ENCODE measurements around the gene AEBP2. TPM values are rescaled to one million over a fixed set of nuclear protein-coding genes. Genes with fewer than 3 reads are reported as not detected.

The AEBP2 gene
- total RNA-seq, 1 donor, result 23.7 TPM

DNA sequence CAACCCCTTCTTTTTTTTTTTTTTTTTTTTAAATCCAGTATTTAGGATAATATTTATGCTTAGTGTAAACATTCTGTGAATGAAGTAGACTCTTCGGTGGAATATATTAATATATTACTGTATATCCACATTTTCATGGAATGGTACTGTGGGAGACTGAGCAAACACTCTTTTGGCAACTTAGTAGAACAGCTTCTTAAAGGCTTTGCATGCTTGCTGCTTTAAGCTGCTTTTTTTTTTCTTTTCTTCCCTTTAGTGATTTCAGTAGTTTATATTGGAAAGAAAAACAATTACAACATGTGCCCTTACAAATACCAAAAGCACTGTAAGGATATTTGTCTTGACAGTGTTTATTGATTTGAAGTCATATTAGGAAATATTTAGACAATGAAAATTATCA is 78.9 kb downstream of the AEBP2 start:
- H3K4me3 ChIP-seq (ENCODE audit: low read depth, low read length), result no peak overlapping the region
- no peak for DNase-seq (ENCODE audit: low read depth)
- TF ChIP-seq, protein P1, sequence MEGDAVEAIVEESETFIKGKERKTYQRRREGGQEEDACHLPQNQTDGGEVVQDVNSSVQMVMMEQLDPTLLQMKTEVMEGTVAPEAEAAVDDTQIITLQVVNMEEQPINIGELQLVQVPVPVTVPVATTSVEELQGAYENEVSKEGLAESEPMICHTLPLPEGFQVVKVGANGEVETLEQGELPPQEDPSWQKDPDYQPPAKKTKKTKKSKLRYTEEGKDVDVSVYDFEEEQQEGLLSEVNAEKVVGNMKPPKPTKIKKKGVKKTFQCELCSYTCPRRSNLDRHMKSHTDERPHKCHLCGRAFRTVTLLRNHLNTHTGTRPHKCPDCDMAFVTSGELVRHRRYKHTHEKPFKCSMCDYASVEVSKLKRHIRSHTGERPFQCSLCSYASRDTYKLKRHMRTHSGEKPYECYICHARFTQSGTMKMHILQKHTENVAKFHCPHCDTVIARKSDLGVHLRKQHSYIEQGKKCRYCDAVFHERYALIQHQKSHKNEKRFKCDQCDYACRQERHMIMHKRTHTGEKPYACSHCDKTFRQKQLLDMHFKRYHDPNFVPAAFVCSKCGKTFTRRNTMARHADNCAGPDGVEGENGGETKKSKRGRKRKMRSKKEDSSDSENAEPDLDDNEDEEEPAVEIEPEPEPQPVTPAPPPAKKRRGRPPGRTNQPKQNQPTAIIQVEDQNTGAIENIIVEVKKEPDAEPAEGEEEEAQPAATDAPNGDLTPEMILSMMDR (IDR thresholded peaks at IDR 0.05; ENCODE audit: insufficient read depth, low read depth, low read length), result no peak

DNA sequence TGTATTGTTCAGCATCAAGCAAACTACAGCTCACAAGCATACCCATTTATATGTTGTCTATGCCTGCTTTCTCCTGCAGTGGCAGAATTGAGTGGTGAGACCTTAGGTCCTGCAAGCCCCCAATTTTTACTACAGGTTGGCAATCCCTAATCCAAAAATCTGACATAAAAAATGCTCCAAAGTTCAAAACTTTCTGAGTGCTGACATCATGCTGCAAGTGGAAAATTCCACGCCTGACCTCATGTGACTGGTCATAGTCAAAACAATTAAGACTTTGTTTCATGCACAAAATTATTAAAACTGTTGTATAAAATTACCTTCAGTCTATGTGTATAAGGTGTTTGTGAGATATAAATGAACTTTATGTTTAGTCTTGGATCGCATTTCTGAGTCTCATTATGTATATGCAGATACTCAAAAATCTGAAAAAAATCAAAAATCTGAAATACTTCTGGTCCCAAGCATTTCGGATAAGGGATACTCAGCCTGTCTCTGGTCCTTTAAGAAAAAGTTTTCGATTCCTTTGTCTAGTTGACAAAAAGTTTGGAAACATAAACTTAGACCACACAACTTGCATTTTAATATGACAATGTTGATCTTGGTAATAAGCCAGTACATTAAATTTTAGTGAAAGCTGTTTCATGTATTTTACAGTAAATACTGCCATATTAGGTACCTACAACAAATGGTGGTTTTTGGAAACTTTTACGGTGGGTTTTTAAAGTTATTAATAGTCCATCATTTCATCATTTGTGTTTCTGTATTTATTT is 81.5 kb downstream of the AEBP2 start:
- DNase-seq (ENCODE audit: low read depth), result peak; percentile 35
- H3K4me3 ChIP-seq (ENCODE audit: low read depth, low read length), result no peak overlapping the region
- TF ChIP-seq, protein P1 (IDR thresholded peaks at IDR 0.05; ENCODE audit: insufficient read depth, low read depth, low read length), result no peak

DNA sequence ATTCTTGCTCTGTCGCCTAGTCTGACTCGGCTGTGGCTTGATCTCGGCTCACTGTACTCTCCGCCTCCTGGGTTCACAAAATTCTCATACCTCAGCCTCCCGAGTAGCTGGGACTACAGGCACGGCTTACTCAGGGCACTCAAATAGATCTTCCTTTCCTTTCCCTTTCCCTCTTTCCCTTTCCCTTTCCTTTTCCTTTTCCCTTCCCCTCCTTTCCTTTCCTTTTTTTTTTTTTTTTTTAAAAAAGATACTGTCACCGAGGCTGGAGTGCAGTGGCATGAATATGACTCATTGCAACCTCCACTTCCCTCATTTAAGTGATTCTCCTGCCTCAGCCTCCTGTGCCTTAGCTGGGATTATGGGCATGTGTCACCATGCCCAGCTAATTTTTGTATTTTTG is 86.0 kb downstream of the AEBP2 start:
- H3K4me3 ChIP-seq (ENCODE audit: low read depth, low read length), result no peak overlapping the region
- no peak for DNase-seq (ENCODE audit: low read depth)
- TF ChIP-seq, protein P1 (IDR thresholded peaks at IDR 0.05; ENCODE audit: insufficient read depth, low read depth, low read length), result no peak

DNA sequence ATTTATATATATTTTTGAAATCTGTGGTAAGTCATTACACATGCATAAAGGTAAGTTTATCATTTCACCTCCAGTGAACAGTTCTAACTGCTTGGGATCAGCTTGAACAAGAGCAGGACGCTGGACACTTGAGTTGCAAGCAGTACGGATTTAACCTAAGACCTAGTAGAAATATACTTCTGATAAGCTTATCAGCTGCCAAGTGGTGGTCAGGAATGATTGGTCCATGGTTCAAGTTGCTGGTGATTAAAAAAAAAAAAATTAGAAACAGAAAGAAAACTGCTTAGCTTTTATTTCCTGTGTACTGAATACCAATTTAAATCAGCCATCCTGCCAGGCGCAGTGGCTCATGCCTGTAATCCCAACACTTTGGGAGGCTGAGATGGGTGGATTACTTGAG is 88.6 kb downstream of the AEBP2 start:
- peak; percentile 56 for DNase-seq (ENCODE audit: low read depth)
- H3K4me3 ChIP-seq (ENCODE audit: low read depth, low read length), result no peak overlapping the region
- TF ChIP-seq, protein P1 (IDR thresholded peaks at IDR 0.05; ENCODE audit: insufficient read depth, low read depth, low read length), result no peak

DNA sequence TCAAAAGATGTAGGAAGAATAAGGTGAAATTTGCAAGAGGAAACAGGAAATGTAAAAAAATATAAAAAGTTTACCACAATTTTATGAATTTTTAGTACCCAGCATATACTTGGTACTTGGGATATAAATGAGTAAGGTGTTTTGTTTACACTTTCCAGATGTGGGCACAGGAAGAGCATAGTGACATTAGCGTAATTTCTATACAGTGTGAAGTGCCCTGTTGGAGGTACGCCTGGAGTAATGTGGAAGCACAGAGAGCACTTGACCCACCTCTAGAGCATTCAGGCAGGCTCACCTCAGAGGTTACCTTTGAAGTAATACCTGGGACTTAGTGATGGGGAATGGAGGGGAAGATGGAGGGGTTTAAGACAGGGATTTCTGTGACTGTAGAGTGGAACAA is 89.5 kb downstream of the AEBP2 start:
- no peak overlapping the region for H3K4me3 ChIP-seq (ENCODE audit: low read depth, low read length)
- no peak for DNase-seq (ENCODE audit: low read depth)
- TF ChIP-seq, protein P1 (IDR thresholded peaks at IDR 0.05; ENCODE audit: insufficient read depth, low read depth, low read length), result no peak

DNA sequence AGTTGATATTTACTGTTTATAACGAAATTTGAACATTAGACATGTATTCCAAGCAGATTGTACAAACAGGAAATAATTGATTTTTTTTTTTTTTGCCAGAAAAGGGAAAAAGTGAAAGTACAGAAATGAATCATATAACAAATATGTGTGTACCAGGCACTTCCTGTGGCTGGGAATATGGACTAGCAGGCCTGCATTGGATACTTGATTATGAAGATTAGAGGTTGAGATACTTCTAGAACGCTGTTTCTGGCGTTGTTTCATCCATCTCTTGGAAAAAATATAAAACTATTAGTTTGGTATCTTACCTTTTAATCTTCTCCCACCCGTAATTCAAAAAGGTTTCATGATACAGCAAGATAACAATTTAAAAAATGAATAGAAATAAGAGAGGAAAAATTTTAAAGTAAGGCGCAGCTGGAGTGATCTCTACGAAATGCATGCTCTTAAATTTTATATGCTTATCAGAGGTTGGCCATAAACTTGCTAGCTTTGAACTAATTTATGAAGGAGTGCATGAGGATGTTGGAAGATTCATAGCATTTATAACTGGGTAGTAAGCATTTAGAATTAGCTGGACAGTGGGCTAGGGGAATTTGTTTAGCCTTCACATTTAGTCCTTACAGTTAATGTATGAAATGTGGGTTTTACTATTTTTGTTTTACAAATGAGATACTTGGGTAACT is 90.8 kb downstream of the AEBP2 start:
- no peak overlapping the region for H3K4me3 ChIP-seq (ENCODE audit: low read depth, low read length)
- DNase-seq (ENCODE audit: low read depth), result peak; percentile 68
- TF ChIP-seq, protein P1 (IDR thresholded peaks at IDR 0.05; ENCODE audit: insufficient read depth, low read depth, low read length), result no peak

All from fibroblast of villous mesenchyme (primary cell).